RWPE2 (cell line): ENCODE measurements around the gene SAP30BP.

Experiments used
- ATAC-seq: fragments of 200-7000 bp; cut with Tn5 transposase; 3 replicates; pipeline ENCODE4 v1.9.1; 2021; ENCODE audit warnings: low read depth
- DNase-seq: peaks from one replicate; pipeline ENCODE4 v3.0.0-alpha.2; 2020; ENCODE audit warnings: low spot score
- H3K27ac ChIP-seq: fragments of 450-650 bp; 2 replicates; pipeline ENCODE4 v1.5.1; 2017; ENCODE audit warnings: mild to moderate bottlenecking; ENCODE audit not compliant: poor library complexity, severe bottlenecking
- H3K27me3 ChIP-seq: fragments of 250-450 bp; sonication (Bioruptor Pico); 2 replicates; pipeline ENCODE4 v1.5.1; 2021; ENCODE audit warnings: mild to moderate bottlenecking, moderate library complexity; ENCODE audit not compliant: insufficient read depth, poor library complexity, severe bottlenecking
- H3K36me3 ChIP-seq: fragments of 250-450 bp; sonication (Bioruptor Pico); 2 replicates; pipeline ENCODE4 v1.5.1; 2020; ENCODE audit warnings: low read depth, mild to moderate bottlenecking, moderate library complexity
- H3K4me1 ChIP-seq: fragments of 250-450 bp; sonication (Bioruptor Pico); 2 replicates; pipeline ENCODE4 v1.5.1; 2021; ENCODE audit warnings: mild to moderate bottlenecking, moderate library complexity; ENCODE audit not compliant: insufficient read depth, poor library complexity, severe bottlenecking
- H3K4me3 ChIP-seq: fragments of 250-450 bp; sonication (Bioruptor Pico); 2 replicates; pipeline ENCODE4 v1.5.1; 2021; ENCODE audit warnings: mild to moderate bottlenecking, moderate library complexity; ENCODE audit not compliant: severe bottlenecking
- H3K9me3 ChIP-seq: fragments of 250-450 bp; sonication (Bioruptor Pico); 2 replicates; pipeline ENCODE4 v1.5.1; 2021; ENCODE audit warnings: mild to moderate bottlenecking, moderate library complexity; ENCODE audit not compliant: severe bottlenecking
- CTCF ChIP-seq: fragments of 450-650 bp; IDR thresholded peaks from one replicate; pipeline ENCODE4 v1.5.1; 2017; ENCODE audit warnings: mild to moderate bottlenecking, moderate library complexity; ENCODE audit not compliant: poor library complexity, severe bottlenecking

The SAP30BP gene

DNA sequence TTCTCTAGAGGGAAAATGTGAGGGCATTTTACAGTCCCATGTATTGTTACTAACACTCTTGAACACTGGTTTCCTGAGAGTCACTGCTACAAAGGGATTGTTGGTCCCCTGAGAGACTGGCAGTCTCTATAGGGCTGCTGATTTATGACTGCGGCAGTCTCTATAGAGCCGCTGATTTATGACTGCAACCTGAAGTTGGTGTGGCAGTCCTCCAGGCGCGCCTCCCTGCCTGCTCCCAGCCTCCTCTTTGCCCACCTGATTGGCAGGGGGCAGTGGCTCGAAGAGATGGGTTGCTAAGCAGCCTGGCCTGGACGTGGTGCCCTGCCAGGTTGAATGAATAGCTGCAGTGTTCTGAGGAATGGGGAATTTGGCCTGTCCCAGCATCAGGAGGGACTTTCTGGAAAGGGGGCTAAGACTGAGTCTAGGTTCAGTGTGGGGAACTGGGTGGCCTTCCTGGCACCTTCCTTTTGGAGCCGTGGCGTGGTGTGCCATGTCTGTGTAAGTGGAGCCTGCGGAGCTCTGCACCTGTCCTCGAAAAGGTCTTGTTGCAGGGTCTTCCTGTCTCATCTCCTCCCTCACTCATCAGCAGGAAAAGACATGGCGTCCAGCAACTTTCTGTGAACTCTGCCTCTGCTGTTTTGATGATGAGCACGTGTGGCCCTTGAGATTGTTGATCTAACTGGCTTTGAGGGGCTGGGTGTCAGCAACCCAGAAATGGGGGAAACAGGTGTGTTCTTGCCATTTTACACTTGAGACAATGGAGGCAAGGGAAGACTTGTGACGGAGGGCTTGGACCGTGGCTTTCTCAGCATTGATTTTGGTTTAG is 24.9 kb downstream of the SAP30BP start:
- Histone ChIP-seq H3K36me3 (peaks cover 68% of the 10 kb centered on the region), H3K9me3 (no peaks in the 10 kb centered on the region), H3K27me3 (no peaks in the 10 kb centered on the region), H3K27ac (peak overlapping the region; percentile 100), H3K4me1 (peaks cover 88% of the 10 kb centered on the region), H3K4me3 (no peak overlapping the region)
- TF ChIP-seq CTCF = no peak
- no peak for DNase-seq
- ATAC-seq = no peak

- peaks cover 86% of the 10 kb centered on the region for H3K4me1 ChIP-seq
- H3K27me3 ChIP-seq = no peaks in the 10 kb centered on the region
- no peak for TF ChIP-seq CTCF
- H3K4me3 ChIP-seq = no peak overlapping the region
- no peaks in the 10 kb centered on the region for H3K9me3 ChIP-seq
- peaks cover 64% of the 10 kb centered on the region for H3K36me3 ChIP-seq
- ATAC-seq (no peak), DNase-seq (no peak)
- peak overlapping the region; percentile 100 for H3K27ac ChIP-seq
These were observed 25.8 kb downstream of the SAP30BP start for GRCh38 chr17:75692976-75693375.

- no peak overlapping the region for H3K4me3 ChIP-seq
- peaks cover 60% of the 10 kb centered on the region for H3K36me3 ChIP-seq
These were observed 26.7 kb downstream of the SAP30BP start for GRCh38 chr17:75693500-75694481.

DNA sequence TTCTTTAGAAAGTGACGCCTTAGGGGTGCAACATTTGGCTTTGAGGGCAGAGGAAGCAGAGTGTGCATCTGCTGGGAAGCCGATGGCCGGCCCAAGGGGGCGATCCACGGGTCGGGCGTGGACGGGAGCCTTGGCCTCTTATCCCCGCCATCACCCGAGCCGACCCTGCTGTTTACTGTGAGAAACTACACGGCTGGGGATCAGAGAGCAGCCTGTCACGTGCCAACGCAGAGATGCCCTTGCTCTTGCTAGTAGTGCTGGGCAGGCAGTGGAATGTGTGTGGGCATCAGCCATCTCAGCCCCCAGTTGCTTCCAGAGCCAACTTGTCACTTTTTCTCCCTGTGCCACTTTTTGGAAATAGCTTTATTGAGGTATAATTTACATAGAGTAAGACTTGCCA is 27.4 kb downstream of the SAP30BP start:
- Histone ChIP-seq H3K27me3 (no peaks in the 10 kb centered on the region), H3K4me3 (no peak overlapping the region), H3K36me3 (peaks cover 66% of the 10 kb centered on the region), H3K27ac (peak overlapping the region; percentile 100), H3K4me1 (peaks cover 79% of the 10 kb centered on the region), H3K9me3 (no peaks in the 10 kb centered on the region)
- no peak for TF ChIP-seq CTCF
- DNase-seq (no peak), ATAC-seq (no peak)

More at GRCh38 chr17:75693500-75694481, 26.7 kb downstream of the SAP30BP start:
- peak; percentile 97 for DNase-seq
- Histone ChIP-seq H3K27me3 (no peaks in the 10 kb centered on the region), H3K27ac (peak overlapping the region; percentile 100), H3K9me3 (no peaks in the 10 kb centered on the region), H3K4me1 (peaks cover 78% of the 10 kb centered on the region)
- peak; percentile 39 for TF ChIP-seq CTCF
- ATAC-seq = peak; percentile 60
